B cell (primary cell): Measurements from ENCODE around the gene FARP1. TPM values are rescaled to one million over a fixed set of nuclear protein-coding genes. Genes with fewer than 3 reads are reported as not detected.

Experiments
- ATAC-seq: fragments of 200-7000 bp; cut with Tn5 transposase; one replicate; pipeline ENCODE4 v1.10.0; 2021; ENCODE audit warnings: low read depth, mild to moderate bottlenecking, moderate number of reproducible peaks, moderate library complexity
- CTCF ChIA-PET: fragments of 350-600 bp; sonication (Branson Sonifier 250); formaldehyde crosslinking; loops from one replicate; lab custom pipeline; 2021; ENCODE audit warnings: antibody characterized with exemption, inconsistent platforms; lab: Charles Lee
- POLR2A ChIA-PET: fragments of 350-600 bp; sonication (Branson Sonifier 250); formaldehyde crosslinking; loops from one replicate; lab custom pipeline; 2021; ENCODE audit warnings: antibody characterized with exemption; lab: Charles Lee
- DNase-seq: peaks from one replicate; pipeline ENCODE4 v3.0.0; 2013
- H2AFZ ChIP-seq: 2 replicates; pipeline ENCODE4 v1.6.1; 2012; ENCODE audit warnings: mild to moderate bottlenecking, low read depth, low read length; ENCODE audit not compliant: insufficient read depth, poor library complexity, severe bottlenecking
- H3K27ac ChIP-seq, 2 donors: 1 replicate in 1 of 2; 2 replicates in 1 of 2; pipeline ENCODE4 v1.5.1; 2012 to 2013; ENCODE audit warnings: low read length in 2 of 2, mild to moderate bottlenecking in 2 of 2, moderate library complexity in 1 of 2
- H3K27me3 ChIP-seq, 4 experiments: fragments of 200-600 bp in 1 of 4; sonication (generic) in 1 of 4; replicated peaks in 1 of 4; 1 replicate in 2 of 4; 2 replicates in 2 of 4; pipeline versions ENCODE4 v1.6.1 to v1.7.0; 2013 to 2016; ENCODE audit warnings: low read length in 3 of 4, mild to moderate bottlenecking in 2 of 4, mixed read lengths in 1 of 4, moderate library complexity in 1 of 4; ENCODE audit not compliant: insufficient read depth in 4 of 4, control insufficient read depth in 3 of 4; ENCODE audit errors: control extremely low read depth in 1 of 4
- H3K36me3 ChIP-seq, 2 experiments: replicated peaks in 1 of 2; 1 replicate in 1 of 2; 2 replicates in 1 of 2; pipeline versions ENCODE4 v1.6.1 to v1.7.1; 2013; ENCODE audit warnings: low read length in 1 of 2; ENCODE audit not compliant: insufficient read depth in 2 of 2, control insufficient read depth in 1 of 2; ENCODE audit errors: control extremely low read depth in 1 of 2, extremely low read depth in 1 of 2
- H3K4me1 ChIP-seq, 2 donors: fragments of 200-600 bp in 1 of 2; sonication (generic) in 1 of 2; 1 replicate in 1 of 2; 2 replicates in 1 of 2; pipeline versions ENCODE4 v1.5.1 to v1.6.1; 2013 to 2017; ENCODE audit warnings: low read length in 2 of 2; ENCODE audit not compliant: control insufficient read depth in 2 of 2, insufficient read depth in 2 of 2
- H3K4me2 ChIP-seq: replicated peaks from 2 replicates; pipeline ENCODE3; 2012; ENCODE audit warnings: mild to moderate bottlenecking, low read depth, low read length; ENCODE audit not compliant: poor library complexity, severe bottlenecking
- H3K4me3 ChIP-seq, 5 experiments: fragments of 200-600 bp in 1 of 5; sonication (generic) in 1 of 5; 1 replicate in 3 of 5; 2 replicates in 2 of 5; pipeline versions ENCODE4 v1.5.1 to v1.7.0; 2011 to 2016; ENCODE audit warnings: low read length in 4 of 5, mild to moderate bottlenecking in 4 of 5, low read depth in 2 of 5, control low read depth in 1 of 5, moderate library complexity in 1 of 5; ENCODE audit not compliant: insufficient read depth in 1 of 5; ENCODE audit errors: control extremely low read depth in 1 of 5, extremely low read depth in 1 of 5
- H3K79me2 ChIP-seq: fragments of 200-600 bp; sonication (generic); one replicate; pipeline ENCODE4 v1.6.0; 2016; ENCODE audit warnings: low read length; ENCODE audit not compliant: control insufficient read depth, insufficient read depth
- H3K9ac ChIP-seq: fragments of 200-600 bp; sonication (generic); 2 replicates; pipeline ENCODE4 v1.6.1; 2017; ENCODE audit warnings: mild to moderate bottlenecking, low read length, moderate library complexity
- H3K9me3 ChIP-seq, 3 donors: one replicate each; pipeline versions ENCODE4 v1.6.1 to v1.7.1; 2013; ENCODE audit warnings: low read length in 2 of 3; ENCODE audit not compliant: control insufficient read depth in 2 of 3, insufficient read depth in 1 of 3; ENCODE audit errors: control extremely low read depth in 1 of 3
- H4K20me1 ChIP-seq: 2 replicates; pipeline ENCODE4 v1.6.0; 2012; ENCODE audit warnings: mild to moderate bottlenecking, low read length; ENCODE audit not compliant: insufficient read depth, control insufficient read depth, poor library complexity, severe bottlenecking
- H3K27ac Mint-ChIP-seq: one replicate; pipeline ENCODE4 v1.8.0; 2021; ENCODE audit warnings: mixed read lengths
- H3K27me3 Mint-ChIP-seq: one replicate; pipeline ENCODE4 v1.8.0; 2021; ENCODE audit warnings: mixed read lengths
- H3K4me1 Mint-ChIP-seq: one replicate; pipeline ENCODE4 v1.8.0; 2021; ENCODE audit warnings: mixed read lengths
- H3K4me3 Mint-ChIP-seq: one replicate; pipeline ENCODE4 v1.8.0; 2021; ENCODE audit warnings: mixed read lengths
- H3K9me3 Mint-ChIP-seq: one replicate; pipeline ENCODE4 v1.8.0; 2022; ENCODE audit warnings: mixed read lengths; ENCODE audit not compliant: insufficient read depth
- CTCF ChIP-seq: fragments of 200-600 bp; IDR thresholded peaks from one replicate; pipeline ENCODE4 v1.8.0; 2022; ENCODE audit warnings: antibody characterized with exemption, mild to moderate bottlenecking
- EZH2 ChIP-seq: IDR thresholded peaks from 2 replicates; pipeline ENCODE4 v1.6.1; 2012; ENCODE audit warnings: borderline replicate concordance, low read depth, mild to moderate bottlenecking, moderate library complexity, low read length; ENCODE audit not compliant: insufficient read depth, poor library complexity, severe bottlenecking
- WGBS: methylation state at CpG from one replicate; pipeline ENCODE4 v1.1.5; 2013; ENCODE audit warnings: missing lambda C conversion rate; ENCODE audit not compliant: insufficient coverage; 5-methylcytosine and 5-hydroxymethylcytosine counted together
- intact Hi-C: fragments of 100-400 bp; cut with micrococcal nuclease; formaldehyde crosslinking; loops from one replicate; pipeline ENCODE4 v1.10.0; 2022
- polyA plus RNA-seq: library from polyadenylated mRNA; depleted of rRNA; stranded (reverse); fragments of >200 nt; gene quantifications from 2 replicates; pipeline ENCODE4 v1.2.3, GENCODE V29; 2012
- total RNA-seq, 2 donors: library from RNA; stranded (reverse); fragments of 120-200 nt in 1 of 2; gene quantifications; 1 replicate in 1 of 2; 2 replicates in 1 of 2; pipeline versions ENCODE4 v1.2.3 to v1.2.4, GENCODE V29; 2013 to 2022

Gene FARP1
- total and polyA plus RNA-seq, 2 donors (not counting 1 experiment from before 2014, with no cell fraction given): 0.15 to 1.5 TPM

GRCh38 chr13:98263841-98264240, 120.9 kb downstream of the FARP1 start:
- ChIA-PET CTCF (no interaction called here), POLR2A (no interaction called here)
- no peak overlapping the region for H3K27ac Mint-ChIP-seq
- H3K4me1 Mint-ChIP-seq: no peaks in the 10 kb centered on the region
- TF ChIP-seq CTCF (no peak), EZH2 (no peak)
- no peak overlapping the region for H3K27ac ChIP-seq
- no peaks in the 10 kb centered on the region for H3K27me3 ChIP-seq
- H4K20me1 ChIP-seq: no peaks in the 10 kb centered on the region
- DNase-seq (no peak), ATAC-seq (no peak)
- no peak overlapping the region for H3K4me3 Mint-ChIP-seq
- no peaks in the 10 kb centered on the region for H3K36me3 ChIP-seq
- no peaks in the 10 kb centered on the region for H3K79me2 ChIP-seq
- H3K4me2 ChIP-seq: no peak overlapping the region
- no peaks in the 10 kb centered on the region for H3K27me3 Mint-ChIP-seq
- H3K9ac ChIP-seq: no peak overlapping the region
- no peaks in the 10 kb centered on the region for H3K4me1 ChIP-seq
- no peaks in the 10 kb centered on the region for H3K9me3 Mint-ChIP-seq
- H2AFZ ChIP-seq: no peak overlapping the region
- no peaks in the 10 kb centered on the region for H3K9me3 ChIP-seq
- H3K4me3 ChIP-seq: no peak overlapping the region
- intact Hi-C loops: no loop called here
- 100% methylated on average over 1 of the region's 2 CpGs for WGBS

GRCh38 chr13:98264877-98265276, 122.0 kb downstream of the FARP1 start:
- no peaks in the 10 kb centered on the region for H3K9me3 Mint-ChIP-seq
- ATAC-seq (no peak), DNase-seq (no peak)
- POLR2A ChIA-PET: no interaction called here
- no peak overlapping the region for H2AFZ ChIP-seq
- H3K9ac ChIP-seq: no peak overlapping the region
- H3K27ac ChIP-seq: no peak overlapping the region
- WGBS: 100% methylated on average over 1 of the region's 5 CpGs
- no peaks in the 10 kb centered on the region for H3K27me3 ChIP-seq
- H3K27ac Mint-ChIP-seq: no peak overlapping the region
- intact Hi-C loops: no loop called here
- H3K4me2 ChIP-seq: no peak overlapping the region
- no peaks in the 10 kb centered on the region for H4K20me1 ChIP-seq
- no peak overlapping the region for H3K4me3 Mint-ChIP-seq
- H3K4me1 ChIP-seq: no peaks in the 10 kb centered on the region
- TF ChIP-seq CTCF: no peak
- TF ChIP-seq EZH2: no peak
- H3K4me1 Mint-ChIP-seq: no peaks in the 10 kb centered on the region
- CTCF ChIA-PET: no interaction called here
- H3K9me3 ChIP-seq: no peaks in the 10 kb centered on the region
- H3K4me3 ChIP-seq: no peak overlapping the region
- H3K27me3 Mint-ChIP-seq: no peaks in the 10 kb centered on the region
- no peaks in the 10 kb centered on the region for H3K36me3 ChIP-seq
- no peaks in the 10 kb centered on the region for H3K79me2 ChIP-seq
